GM21786 (cell line): ENCODE measurements around the gene FOXL2NB.

Source experiments
- ATAC-seq: cut with Tn5 transposase; IDR thresholded peaks from one replicate; pipeline ENCODE4 v1.9.1; 2021; ENCODE audit not compliant: unreplicated experiment

The FOXL2NB gene

GRCh38 chr3:138928727-138929372 is 18.2 kb upstream of the FOXL2NB start:
- ATAC-seq: no peak

- ATAC-seq: no peak
These were observed 13.8 kb upstream of the FOXL2NB start for GRCh38 chr3:138933068-138933668.

- no peak for ATAC-seq
These were observed 12.9 kb upstream of the FOXL2NB start for GRCh38 chr3:138933981-138934691.

- ATAC-seq: no peak
These were observed 11.5 kb upstream of the FOXL2NB start for GRCh38 chr3:138935505-138935862.

GRCh38 chr3:138935863-138936740 is 10.9 kb upstream of the FOXL2NB start:
- peak; percentile 68 for ATAC-seq

- no peak for ATAC-seq
These were observed 10.0 kb upstream of the FOXL2NB start for GRCh38 chr3:138936741-138937689.

GRCh38 chr3:138937690-138938055 is 9.3 kb upstream of the FOXL2NB start:
- ATAC-seq: no peak

- ATAC-seq: no peak
These were observed 8.8 kb upstream of the FOXL2NB start for GRCh38 chr3:138938056-138938876.

- no peak for ATAC-seq
These were observed 8.0 kb upstream of the FOXL2NB start for GRCh38 chr3:138938877-138939560.

GRCh38 chr3:138939561-138940241 is 7.3 kb upstream of the FOXL2NB start:
- no peak for ATAC-seq

GRCh38 chr3:138940446-138940845 is 6.6 kb upstream of the FOXL2NB start:
- ATAC-seq: no peak

GRCh38 chr3:138941259-138941885 is 5.6 kb upstream of the FOXL2NB start:
- ATAC-seq: no peak

GRCh38 chr3:138942271-138942670 is 4.7 kb upstream of the FOXL2NB start:
- ATAC-seq: no peak

GRCh38 chr3:138942861-138943623 is 4.0 kb upstream of the FOXL2NB start:
- ATAC-seq: no peak

GRCh38 chr3:138943724-138944653 is 3.0 kb upstream of the FOXL2NB start:
- no peak for ATAC-seq

GRCh38 chr3:138944654-138944928 is 2.4 kb upstream of the FOXL2NB start:
- no peak for ATAC-seq
